NK-92 treated with Interleukin-12 subunit alpha and Interleukin-12 subunit beta, amount 100 ng/mL, for 24 hours (cell line): ENCODE data around the gene NT5C1B.

ENCODE experiments used
- DNase-seq: peaks from one replicate; lab custom pipeline; 2025; lab: John Stamatoyannopoulos, UW

Gene NT5C1B

GRCh38 chr2:18514526-18515461, 74.6 kb downstream of the NT5C1B start:
- no peak for DNase-seq
